Measurements from ENCODE around the gene CD300H. TPM values are rescaled to one million over a fixed set of nuclear protein-coding genes. Genes with fewer than 3 reads are reported as not detected.

Gene CD300H
- polyA plus RNA-seq, 6 donors from 2014 or later, result 0.94 to 1.1 TPM; not detected in 4

- ATAC-seq (ENCODE audit: low read depth in 2 of 2), result peak in 1 of 2 donors; percentile 30
These were observed 8.3 kb downstream of the CD300H start for GRCh38 chr17:74558882-74559519.

GRCh38 chr17:74558402-74558801 lies 8.9 kb downstream of the CD300H start:
- peak; percentile 25 for DNase-seq
- peak in 1 of 2 donors; percentile 61 for ATAC-seq (ENCODE audit: low read depth in 2 of 2)

More at GRCh38 chr17:74558882-74559519, 8.3 kb downstream of the CD300H start:
- Mint-ChIP-seq H3K36me3 (peaks cover 7 to 16% of the 10 kb centered on the region in 2 donors), H3K4me1 (peaks cover 0 to 46% (median 36%) of the 10 kb centered on the region in 3 donors), H3K27me3 (peaks cover 0 to 45% (median 21%) of the 10 kb centered on the region in 3 donors), H3K9me3 (peaks cover 0 to 21% (median 10%) of the 10 kb centered on the region in 7 donors), H3K27ac (peak overlapping the region in 5 of 6 donors; percentile 25 to 96 (median 88)), H3K4me3 (peak overlapping the region in 5 of 8 donors; percentile 58 to 84 (median 71))
- no peak for DNase-seq

GRCh38 chr17:74555427-74555940 lies 11.8 kb downstream of the CD300H start:
- H3K27ac Mint-ChIP-seq, result peak overlapping the region in 1 of 6 donors; percentile 12
- H3K27me3 Mint-ChIP-seq, result peaks cover 0 to 30% (median 14%) of the 10 kb centered on the region in 3 donors
- no peak for DNase-seq
- no peak overlapping the region for H3K4me3 Mint-ChIP-seq
- H3K36me3 Mint-ChIP-seq, result peaks cover 7 to 8% of the 10 kb centered on the region in 2 donors
- H3K4me1 Mint-ChIP-seq, result peaks cover 4 to 32% (median 29%) of the 10 kb centered on the region in 3 donors
- peaks cover 0 to 21% (median 10%) of the 10 kb centered on the region in 7 donors for H3K9me3 Mint-ChIP-seq
- no peak for ATAC-seq (ENCODE audit: low read depth in 2 of 2)

More at GRCh38 chr17:74558402-74558801, 8.9 kb downstream of the CD300H start:
- H3K27me3 Mint-ChIP-seq, result peaks cover 0 to 40% (median 17%) of the 10 kb centered on the region in 3 donors
- peaks cover 0 to 21% (median 10%) of the 10 kb centered on the region in 7 donors for H3K9me3 Mint-ChIP-seq
- peak overlapping the region in 5 of 8 donors; percentile 58 to 84 (median 71) for H3K4me3 Mint-ChIP-seq
- peaks cover 7 to 11% of the 10 kb centered on the region in 2 donors for H3K36me3 Mint-ChIP-seq
- H3K27ac Mint-ChIP-seq, result peak overlapping the region in 5 of 6 donors; percentile 11 to 96 (median 88)
- H3K4me1 Mint-ChIP-seq, result peaks cover 0 to 42% (median 36%) of the 10 kb centered on the region in 3 donors

GRCh38 chr17:74554909-74555308 lies 12.4 kb downstream of the CD300H start:
- no peak overlapping the region for H3K27ac Mint-ChIP-seq
- H3K27me3 Mint-ChIP-seq, result peaks cover 3 to 35% (median 20%) of the 10 kb centered on the region in 3 donors
- H3K4me1 Mint-ChIP-seq, result peaks cover 4 to 32% (median 29%) of the 10 kb centered on the region in 3 donors
- DNase-seq, result no peak
- H3K4me3 Mint-ChIP-seq, result no peak overlapping the region
- peaks cover 0 to 21% (median 10%) of the 10 kb centered on the region in 7 donors for H3K9me3 Mint-ChIP-seq
- H3K36me3 Mint-ChIP-seq, result peaks cover 7 to 8% of the 10 kb centered on the region in 2 donors
- no peak for ATAC-seq (ENCODE audit: low read depth in 2 of 2)

GRCh38 chr17:74552037-74552436 lies 15.3 kb downstream of the CD300H start:
- H3K27me3 Mint-ChIP-seq, result peaks cover 8 to 48% (median 26%) of the 10 kb centered on the region in 3 donors

GRCh38 chr17:74550602-74551001 lies 16.7 kb downstream of the CD300H start:
- peaks cover 7 to 20% (median 8%) of the 10 kb centered on the region in 3 donors for H3K4me1 Mint-ChIP-seq
- H3K27me3 Mint-ChIP-seq, result peaks cover 8 to 39% (median 26%) of the 10 kb centered on the region in 3 donors
- DNase-seq, result no peak
- H3K9me3 Mint-ChIP-seq, result no peaks in the 10 kb centered on the region
- H3K4me3 Mint-ChIP-seq, result no peak overlapping the region
- peak overlapping the region in 1 of 6 donors; percentile 56 for H3K27ac Mint-ChIP-seq
- ATAC-seq (ENCODE audit: low read depth in 2 of 2), result no peak
- no peaks in the 10 kb centered on the region for H3K36me3 Mint-ChIP-seq

More at GRCh38 chr17:74552037-74552436, 15.3 kb downstream of the CD300H start:
- Mint-ChIP-seq H3K36me3 (peaks cover 0 to 8% of the 10 kb centered on the region in 2 donors), H3K9me3 (peaks cover 0 to 10% (median 3%) of the 10 kb centered on the region in 7 donors), H3K27ac (no peak overlapping the region), H3K4me3 (no peak overlapping the region), H3K4me1 (peaks cover 7 to 10% (median 10%) of the 10 kb centered on the region in 3 donors)
- DNase-seq (no peak), ATAC-seq (ENCODE audit: low read depth in 2 of 2) (no peak)

GRCh38 chr17:74549343-74549742 lies 18.0 kb downstream of the CD300H start:
- Mint-ChIP-seq H3K36me3 (no peaks in the 10 kb centered on the region), H3K27ac (no peak overlapping the region), H3K4me1 (peaks cover 12 to 21% (median 15%) of the 10 kb centered on the region in 3 donors), H3K4me3 (no peak overlapping the region), H3K9me3 (no peaks in the 10 kb centered on the region), H3K27me3 (peaks cover 8 to 39% (median 26%) of the 10 kb centered on the region in 3 donors)
- no peak for DNase-seq
- no peak for ATAC-seq (ENCODE audit: low read depth in 2 of 2)

GRCh38 chr17:74547736-74548135 lies 19.6 kb downstream of the CD300H start:
- H3K4me3 Mint-ChIP-seq, result no peak overlapping the region
- H3K27me3 Mint-ChIP-seq, result peaks cover 8 to 40% (median 26%) of the 10 kb centered on the region in 3 donors
- peaks cover 12 to 21% (median 15%) of the 10 kb centered on the region in 3 donors for H3K4me1 Mint-ChIP-seq
- peak overlapping the region in 2 of 6 donors; percentile 1 to 79 for H3K27ac Mint-ChIP-seq
- no peaks in the 10 kb centered on the region for H3K36me3 Mint-ChIP-seq
- ATAC-seq (ENCODE audit: low read depth in 2 of 2) (no peak), DNase-seq (no peak)
- H3K9me3 Mint-ChIP-seq, result no peaks in the 10 kb centered on the region

GRCh38 chr17:74547264-74547663 lies 20.0 kb downstream of the CD300H start:
- DNase-seq (no peak), ATAC-seq (ENCODE audit: low read depth in 2 of 2) (no peak)
- Mint-ChIP-seq H3K4me1 (peaks cover 12 to 21% (median 15%) of the 10 kb centered on the region in 3 donors), H3K27ac (peak overlapping the region in 3 of 6 donors; percentile 1 to 79 (median 70)), H3K9me3 (no peaks in the 10 kb centered on the region), H3K4me3 (no peak overlapping the region), H3K27me3 (peaks cover 8 to 44% (median 26%) of the 10 kb centered on the region in 3 donors), H3K36me3 (no peaks in the 10 kb centered on the region)

GRCh38 chr17:74546586-74546985 lies 20.7 kb downstream of the CD300H start:
- H3K9me3 Mint-ChIP-seq, result no peaks in the 10 kb centered on the region
- peaks cover 12 to 21% (median 15%) of the 10 kb centered on the region in 3 donors for H3K4me1 Mint-ChIP-seq
- no peak overlapping the region for H3K4me3 Mint-ChIP-seq
- DNase-seq (no peak), ATAC-seq (ENCODE audit: low read depth in 2 of 2) (no peak)
- H3K36me3 Mint-ChIP-seq, result no peaks in the 10 kb centered on the region
- H3K27ac Mint-ChIP-seq, result no peak overlapping the region
- H3K27me3 Mint-ChIP-seq, result peaks cover 8 to 46% (median 23%) of the 10 kb centered on the region in 3 donors

- H3K4me3 Mint-ChIP-seq, result peak within 1 kb of the TSS in 1 of 8 donors; percentile 61
These were observed 21.5 kb downstream of the CD300H start, which contains the start of gene CD300C for GRCh38 chr17:74545843-74546230. TSS of gene CD300C (minus strand) at chr17:74546115. CDS start at chr17:74545782, 333 bp downstream.

GRCh38 chr17:74544991-74545842 lies 22.1 kb downstream of the CD300H start:
- no peaks in the 10 kb centered on the region for H3K9me3 Mint-ChIP-seq
- peak overlapping the region in 1 of 8 donors; percentile 61 for H3K4me3 Mint-ChIP-seq
- peaks cover 7 to 36% (median 12%) of the 10 kb centered on the region in 3 donors for H3K27me3 Mint-ChIP-seq
- H3K27ac Mint-ChIP-seq, result peak overlapping the region in 3 of 6 donors; percentile 12 to 42 (median 19)
- H3K36me3 Mint-ChIP-seq, result no peaks in the 10 kb centered on the region
- peaks cover 8 to 15% (median 11%) of the 10 kb centered on the region in 3 donors for H3K4me1 Mint-ChIP-seq
- DNase-seq (no peak), ATAC-seq (ENCODE audit: low read depth in 2 of 2) (no peak)

More at GRCh38 chr17:74545843-74546230, 21.5 kb downstream of the CD300H start, which contains the start of gene CD300C:
- DNase-seq, result no peak
- no peak for ATAC-seq (ENCODE audit: low read depth in 2 of 2)
- peak within 1 kb of the TSS in 3 of 6 donors; percentile 12 to 42 (median 19) for H3K27ac Mint-ChIP-seq
- no peaks in the 10 kb centered on the region for H3K36me3 Mint-ChIP-seq
- no peaks in the 10 kb centered on the region for H3K9me3 Mint-ChIP-seq
- peaks cover 8 to 15% (median 13%) of the 10 kb centered on the region in 3 donors for H3K4me1 Mint-ChIP-seq
- peaks cover 8 to 38% (median 15%) of the 10 kb centered on the region in 3 donors for H3K27me3 Mint-ChIP-seq

Data from naive B cell (primary cell).